GM23338 (cell line): Measurements from ENCODE around the gene GOLM1. TPM values are rescaled to one million over a fixed set of nuclear protein-coding genes. Genes with fewer than 3 reads are reported as not detected.

ENCODE experiments used
- ATAC-seq: fragments of 200-7000 bp; cut with Tn5 transposase; 3 replicates; pipeline ENCODE4 v1.9.1; 2020
- DNase-seq: peaks from one replicate; pipeline ENCODE4 v3.0.0-alpha.2; 2015; ENCODE audit warnings: low spot score
- H2AFZ ChIP-seq: fragments of 200-600 bp; sonication (generic); 2 replicates; pipeline ENCODE4 v1.8.0; 2016; ENCODE audit warnings: antibody characterized with exemption, mild to moderate bottlenecking, moderate library complexity
- H3F3A ChIP-seq: fragments of 200-600 bp; sonication (generic); replicated peaks from 2 replicates; pipeline ENCODE4 v1.8.0; 2017; ENCODE audit warnings: antibody characterized with exemption, mixed run types, low read depth
- H3K27ac ChIP-seq: fragments of 200-600 bp; sonication (generic); 2 replicates; pipeline ENCODE4 v1.6.1; 2016; ENCODE audit warnings: low read depth
- H3K27me3 ChIP-seq: fragments of 200-600 bp; sonication (generic); 2 replicates; pipeline ENCODE4 v1.8.0; 2016; ENCODE audit warnings: mild to moderate bottlenecking, mixed run types, moderate library complexity; ENCODE audit not compliant: insufficient read depth
- H3K36me3 ChIP-seq: fragments of 200-600 bp; sonication (generic); 2 replicates; pipeline ENCODE4 v1.8.0; 2016; ENCODE audit warnings: mild to moderate bottlenecking; ENCODE audit not compliant: insufficient read depth
- H3K4me1 ChIP-seq: fragments of 200-600 bp; sonication (generic); 2 replicates; pipeline ENCODE4 v1.8.0; 2016; ENCODE audit warnings: mild to moderate bottlenecking, moderate library complexity; ENCODE audit not compliant: insufficient read depth
- H3K4me2 ChIP-seq: fragments of 200-600 bp; sonication (generic); 2 replicates; pipeline ENCODE4 v1.7.1; 2017; ENCODE audit warnings: mixed run types
- H3K4me3 ChIP-seq: fragments of 200-600 bp; sonication (generic); 2 replicates; pipeline ENCODE4 v1.6.1; 2016; ENCODE audit warnings: mixed run types
- H3K79me2 ChIP-seq: fragments of 200-600 bp; sonication (generic); replicated peaks from 2 replicates; pipeline ENCODE4 v1.8.0; 2017; ENCODE audit warnings: mild to moderate bottlenecking; ENCODE audit not compliant: insufficient read depth
- H3K9me2 ChIP-seq: fragments of 200-600 bp; sonication (generic); 2 replicates; pipeline ENCODE4 v1.8.0; 2017; ENCODE audit not compliant: insufficient read depth
- H4K20me1 ChIP-seq: fragments of 200-600 bp; sonication (generic); replicated peaks from 2 replicates; pipeline ENCODE4 v1.8.0; 2017; ENCODE audit warnings: mild to moderate bottlenecking; ENCODE audit not compliant: insufficient read depth
- H3K27ac Mint-ChIP-seq: 2 replicates; pipeline ENCODE4 v1.8.0; 2020; ENCODE audit warnings: inconsistent platforms, mild to moderate bottlenecking, moderate library complexity, mixed read lengths
- H3K27me3 Mint-ChIP-seq: 3 replicates; pipeline ENCODE4 v1.8.0; 2022; ENCODE audit warnings: low read depth, mild to moderate bottlenecking, moderate library complexity, mixed read lengths, inconsistent platforms; ENCODE audit not compliant: insufficient read depth, poor library complexity
- H3K36me3 Mint-ChIP-seq: 3 replicates; pipeline ENCODE4 v1.8.0; 2021; ENCODE audit warnings: low read depth, mild to moderate bottlenecking, inconsistent platforms, moderate library complexity, mixed read lengths
- H3K4me1 Mint-ChIP-seq: 3 replicates; pipeline ENCODE4 v1.8.0; 2020; ENCODE audit warnings: mild to moderate bottlenecking, inconsistent platforms, mixed read lengths
- H3K4me3 Mint-ChIP-seq: 3 replicates; pipeline ENCODE4 v1.8.0; 2021; ENCODE audit warnings: moderate library complexity, mild to moderate bottlenecking, inconsistent platforms, mixed read lengths
- H3K9me3 Mint-ChIP-seq: 3 replicates; pipeline ENCODE4 v1.8.0; 2020; ENCODE audit warnings: moderate library complexity, mild to moderate bottlenecking, inconsistent platforms, mixed read lengths
- CREB1 ChIP-seq: fragments of 250-450 bp; sonication (Bioruptor Pico); IDR thresholded peaks from 2 replicates; pipeline ENCODE4 v1.5.0; 2020; ENCODE audit warnings: low read depth, mild to moderate bottlenecking, moderate library complexity
- EZH2 ChIP-seq: fragments of 200-600 bp; sonication (generic); IDR thresholded peaks from one replicate; pipeline ENCODE4 v1.8.0; 2017; ENCODE audit warnings: antibody characterized with exemption, mild to moderate bottlenecking, low read depth; ENCODE audit not compliant: unreplicated experiment
- EZH2phosphoT487 ChIP-seq: fragments of 200-600 bp; sonication (generic); IDR thresholded peaks from one replicate; pipeline ENCODE4 v1.8.1; 2018; ENCODE audit warnings: antibody characterized with exemption; ENCODE audit not compliant: unreplicated experiment
- JUNB ChIP-seq: IDR thresholded peaks from one replicate; pipeline ENCODE4 v1.6.1; 2016; ENCODE audit warnings: antibody characterized with exemption; ENCODE audit not compliant: unreplicated experiment
- POLR2AphosphoS5 ChIP-seq: IDR thresholded peaks from 2 replicates; pipeline ENCODE4 v1.6.1; 2016; ENCODE audit warnings: antibody characterized with exemption, low read depth
- STAT1 ChIP-seq: IDR thresholded peaks from one replicate; pipeline ENCODE4 v1.6.1; 2016; ENCODE audit warnings: antibody characterized with exemption; ENCODE audit not compliant: unreplicated experiment
- ZNF114 ChIP-seq: fragments of 250-450 bp; sonication (Bioruptor Pico); IDR thresholded peaks from 2 replicates; pipeline ENCODE4 v1.5.0; 2020; ENCODE audit warnings: mild to moderate bottlenecking, moderate library complexity
- ZNF331 ChIP-seq: fragments of 250-450 bp; sonication (Bioruptor Pico); IDR thresholded peaks from 2 replicates; pipeline ENCODE4 v1.5.0; 2020; ENCODE audit warnings: low read depth, mild to moderate bottlenecking, moderate library complexity
- polyA plus RNA-seq: library from polyadenylated mRNA; unstranded; fragments of >200 nt; fragmentation: Nextera tagmentation; extraction: Ambion mirVana; gene quantifications from 2 replicates; pipeline ENCODE4 v1.2.1, GENCODE V29; 2016
- total RNA-seq: library from RNA; depleted of rRNA; stranded (reverse); fragments of >200 nt; shearing (Covaris generic); gene quantifications from 2 replicates; pipeline ENCODE4 v1.2.3, GENCODE V29; 2014
- TF ChIP-seq, protein P1 (sequence below), 2 experiments: fragments of 200-600 bp in 1 of 2; sonication (generic) in 1 of 2; conservative IDR thresholded peaks; 2 replicates each; pipeline versions ENCODE4 v1.5.1 to v1.6.1; 2016 to 2017; ENCODE audit warnings: antibody characterized with exemption in 2 of 2, low read depth in 2 of 2, mild to moderate bottlenecking in 2 of 2, moderate library complexity in 1 of 2
- TF ChIP-seq, protein P2 (sequence below): fragments of 250-450 bp; sonication (Bioruptor Pico); IDR thresholded peaks from 2 replicates; pipeline ENCODE4 v1.5.0; 2020; ENCODE audit warnings: mild to moderate bottlenecking, moderate library complexity

The GOLM1 gene
- total and polyA plus RNA-seq, 2 experiments from 2014 or later: 58.3 to 92.4 TPM

DNA sequence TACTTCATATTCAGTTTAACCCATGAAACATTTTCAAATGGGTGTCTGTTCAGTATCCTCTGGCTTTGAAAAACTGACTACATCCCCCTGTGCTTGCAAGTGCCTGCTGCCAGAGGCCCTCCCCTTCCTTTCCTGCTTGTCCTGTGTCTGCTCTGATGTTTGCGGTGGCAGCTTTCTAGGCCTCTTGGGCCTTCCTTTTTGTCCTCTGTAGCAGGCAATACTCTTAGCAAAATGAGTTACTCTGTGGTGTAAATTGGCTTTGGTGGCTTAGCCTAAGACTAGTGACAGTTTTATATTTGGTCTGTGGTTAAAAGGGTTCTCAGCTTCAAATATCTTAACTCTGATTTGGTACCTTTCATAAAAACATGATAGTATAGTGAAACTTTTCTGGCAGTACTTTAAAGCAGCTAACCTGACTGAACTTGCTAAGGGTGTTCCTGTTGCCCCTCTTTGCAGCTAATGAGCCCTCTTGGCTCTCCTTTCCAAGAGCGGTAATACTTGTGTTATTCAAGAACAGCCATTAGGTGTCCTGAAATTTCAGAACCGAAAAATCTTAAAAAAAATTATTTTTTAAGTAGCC is 76.6 kb downstream of the GOLM1 start:
- H3K4me1 Mint-ChIP-seq: peaks cover 3% of the 10 kb centered on the region; the same call in 1 of the 3 replicates
- ATAC-seq (no peak), DNase-seq (no peak)
- Histone ChIP-seq H3K4me2 (no peak overlapping the region), H3K79me2 (no peaks in the 10 kb centered on the region), H3K4me1 (no peaks in the 10 kb centered on the region), H3K9me2 (no peaks in the 10 kb centered on the region), H2AFZ (no peak overlapping the region), H3K4me3 (no peak overlapping the region), H3K27me3 (no peaks in the 10 kb centered on the region), H3F3A (no peaks in the 10 kb centered on the region), H3K36me3 (peaks cover 22% of the 10 kb centered on the region), H3K27ac (no peak overlapping the region), H4K20me1 (no peaks in the 10 kb centered on the region; the same call in 1 of the 2 replicates)
- H3K27ac Mint-ChIP-seq: no peak overlapping the region
- TF ChIP-seq ZNF114 (CRISPR knock-in tag) (no peak), ZNF331 (CRISPR knock-in tag) (no peak), CREB1 (CRISPR knock-in tag) (no peak), EZH2 (no peak), JUNB (no peak), EZH2phosphoT487 (no peak), POLR2AphosphoS5 (no peak)
- TF ChIP-seq, protein P1, sequence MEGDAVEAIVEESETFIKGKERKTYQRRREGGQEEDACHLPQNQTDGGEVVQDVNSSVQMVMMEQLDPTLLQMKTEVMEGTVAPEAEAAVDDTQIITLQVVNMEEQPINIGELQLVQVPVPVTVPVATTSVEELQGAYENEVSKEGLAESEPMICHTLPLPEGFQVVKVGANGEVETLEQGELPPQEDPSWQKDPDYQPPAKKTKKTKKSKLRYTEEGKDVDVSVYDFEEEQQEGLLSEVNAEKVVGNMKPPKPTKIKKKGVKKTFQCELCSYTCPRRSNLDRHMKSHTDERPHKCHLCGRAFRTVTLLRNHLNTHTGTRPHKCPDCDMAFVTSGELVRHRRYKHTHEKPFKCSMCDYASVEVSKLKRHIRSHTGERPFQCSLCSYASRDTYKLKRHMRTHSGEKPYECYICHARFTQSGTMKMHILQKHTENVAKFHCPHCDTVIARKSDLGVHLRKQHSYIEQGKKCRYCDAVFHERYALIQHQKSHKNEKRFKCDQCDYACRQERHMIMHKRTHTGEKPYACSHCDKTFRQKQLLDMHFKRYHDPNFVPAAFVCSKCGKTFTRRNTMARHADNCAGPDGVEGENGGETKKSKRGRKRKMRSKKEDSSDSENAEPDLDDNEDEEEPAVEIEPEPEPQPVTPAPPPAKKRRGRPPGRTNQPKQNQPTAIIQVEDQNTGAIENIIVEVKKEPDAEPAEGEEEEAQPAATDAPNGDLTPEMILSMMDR (conservative IDR thresholded peaks at IDR 0.05; ENCODE audit: low read depth in 2 of 2): no peak
- peaks cover 66% of the 10 kb centered on the region for H3K36me3 Mint-ChIP-seq
- H3K27me3 Mint-ChIP-seq: no peaks in the 10 kb centered on the region
- no peak overlapping the region for H3K4me3 Mint-ChIP-seq
- no peaks in the 10 kb centered on the region; the same call in 2 of the 3 replicates for H3K9me3 Mint-ChIP-seq

DNA sequence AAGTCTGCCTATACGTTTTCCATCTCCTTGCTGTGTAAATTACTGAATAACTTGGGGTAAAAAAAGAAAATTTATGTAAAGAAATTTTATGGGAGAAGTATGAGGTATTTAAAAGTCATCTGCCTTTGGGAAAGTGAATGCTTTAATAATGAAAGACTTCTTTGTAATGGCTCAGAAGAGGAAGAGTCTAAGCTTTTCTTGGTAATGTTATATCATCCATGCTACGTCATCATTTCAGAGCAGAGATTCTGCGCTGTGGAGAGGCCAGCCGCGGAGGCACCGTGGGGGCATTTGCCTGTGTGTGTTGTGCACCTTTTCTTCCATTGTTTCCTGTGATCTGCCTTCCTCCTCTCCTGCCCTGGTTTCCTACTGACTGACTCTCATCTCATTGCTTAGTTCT is 78.2 kb downstream of the GOLM1 start:
- Histone ChIP-seq H2AFZ (no peak overlapping the region), H3K4me2 (no peak overlapping the region), H4K20me1 (no peaks in the 10 kb centered on the region; the same call in 1 of the 2 replicates), H3F3A (no peaks in the 10 kb centered on the region), H3K4me3 (no peak overlapping the region), H3K36me3 (peaks cover 36% of the 10 kb centered on the region), H3K27ac (no peak overlapping the region), H3K79me2 (no peaks in the 10 kb centered on the region), H3K9me2 (no peaks in the 10 kb centered on the region), H3K4me1 (no peaks in the 10 kb centered on the region), H3K27me3 (no peaks in the 10 kb centered on the region)
- Mint-ChIP-seq H3K4me1 (peaks cover 2% of the 10 kb centered on the region; the same call in 1 of the 3 replicates), H3K4me3 (no peak overlapping the region), H3K27me3 (no peaks in the 10 kb centered on the region), H3K9me3 (no peaks in the 10 kb centered on the region; the same call in 2 of the 3 replicates), H3K36me3 (peaks cover 66% of the 10 kb centered on the region), H3K27ac (no peak overlapping the region)
- DNase-seq: no peak
- no peak for ATAC-seq
- TF ChIP-seq JUNB (no peak), ZNF114 (CRISPR knock-in tag) (no peak), STAT1 (no peak), ZNF331 (CRISPR knock-in tag) (no peak)
- TF ChIP-seq, protein P2, sequence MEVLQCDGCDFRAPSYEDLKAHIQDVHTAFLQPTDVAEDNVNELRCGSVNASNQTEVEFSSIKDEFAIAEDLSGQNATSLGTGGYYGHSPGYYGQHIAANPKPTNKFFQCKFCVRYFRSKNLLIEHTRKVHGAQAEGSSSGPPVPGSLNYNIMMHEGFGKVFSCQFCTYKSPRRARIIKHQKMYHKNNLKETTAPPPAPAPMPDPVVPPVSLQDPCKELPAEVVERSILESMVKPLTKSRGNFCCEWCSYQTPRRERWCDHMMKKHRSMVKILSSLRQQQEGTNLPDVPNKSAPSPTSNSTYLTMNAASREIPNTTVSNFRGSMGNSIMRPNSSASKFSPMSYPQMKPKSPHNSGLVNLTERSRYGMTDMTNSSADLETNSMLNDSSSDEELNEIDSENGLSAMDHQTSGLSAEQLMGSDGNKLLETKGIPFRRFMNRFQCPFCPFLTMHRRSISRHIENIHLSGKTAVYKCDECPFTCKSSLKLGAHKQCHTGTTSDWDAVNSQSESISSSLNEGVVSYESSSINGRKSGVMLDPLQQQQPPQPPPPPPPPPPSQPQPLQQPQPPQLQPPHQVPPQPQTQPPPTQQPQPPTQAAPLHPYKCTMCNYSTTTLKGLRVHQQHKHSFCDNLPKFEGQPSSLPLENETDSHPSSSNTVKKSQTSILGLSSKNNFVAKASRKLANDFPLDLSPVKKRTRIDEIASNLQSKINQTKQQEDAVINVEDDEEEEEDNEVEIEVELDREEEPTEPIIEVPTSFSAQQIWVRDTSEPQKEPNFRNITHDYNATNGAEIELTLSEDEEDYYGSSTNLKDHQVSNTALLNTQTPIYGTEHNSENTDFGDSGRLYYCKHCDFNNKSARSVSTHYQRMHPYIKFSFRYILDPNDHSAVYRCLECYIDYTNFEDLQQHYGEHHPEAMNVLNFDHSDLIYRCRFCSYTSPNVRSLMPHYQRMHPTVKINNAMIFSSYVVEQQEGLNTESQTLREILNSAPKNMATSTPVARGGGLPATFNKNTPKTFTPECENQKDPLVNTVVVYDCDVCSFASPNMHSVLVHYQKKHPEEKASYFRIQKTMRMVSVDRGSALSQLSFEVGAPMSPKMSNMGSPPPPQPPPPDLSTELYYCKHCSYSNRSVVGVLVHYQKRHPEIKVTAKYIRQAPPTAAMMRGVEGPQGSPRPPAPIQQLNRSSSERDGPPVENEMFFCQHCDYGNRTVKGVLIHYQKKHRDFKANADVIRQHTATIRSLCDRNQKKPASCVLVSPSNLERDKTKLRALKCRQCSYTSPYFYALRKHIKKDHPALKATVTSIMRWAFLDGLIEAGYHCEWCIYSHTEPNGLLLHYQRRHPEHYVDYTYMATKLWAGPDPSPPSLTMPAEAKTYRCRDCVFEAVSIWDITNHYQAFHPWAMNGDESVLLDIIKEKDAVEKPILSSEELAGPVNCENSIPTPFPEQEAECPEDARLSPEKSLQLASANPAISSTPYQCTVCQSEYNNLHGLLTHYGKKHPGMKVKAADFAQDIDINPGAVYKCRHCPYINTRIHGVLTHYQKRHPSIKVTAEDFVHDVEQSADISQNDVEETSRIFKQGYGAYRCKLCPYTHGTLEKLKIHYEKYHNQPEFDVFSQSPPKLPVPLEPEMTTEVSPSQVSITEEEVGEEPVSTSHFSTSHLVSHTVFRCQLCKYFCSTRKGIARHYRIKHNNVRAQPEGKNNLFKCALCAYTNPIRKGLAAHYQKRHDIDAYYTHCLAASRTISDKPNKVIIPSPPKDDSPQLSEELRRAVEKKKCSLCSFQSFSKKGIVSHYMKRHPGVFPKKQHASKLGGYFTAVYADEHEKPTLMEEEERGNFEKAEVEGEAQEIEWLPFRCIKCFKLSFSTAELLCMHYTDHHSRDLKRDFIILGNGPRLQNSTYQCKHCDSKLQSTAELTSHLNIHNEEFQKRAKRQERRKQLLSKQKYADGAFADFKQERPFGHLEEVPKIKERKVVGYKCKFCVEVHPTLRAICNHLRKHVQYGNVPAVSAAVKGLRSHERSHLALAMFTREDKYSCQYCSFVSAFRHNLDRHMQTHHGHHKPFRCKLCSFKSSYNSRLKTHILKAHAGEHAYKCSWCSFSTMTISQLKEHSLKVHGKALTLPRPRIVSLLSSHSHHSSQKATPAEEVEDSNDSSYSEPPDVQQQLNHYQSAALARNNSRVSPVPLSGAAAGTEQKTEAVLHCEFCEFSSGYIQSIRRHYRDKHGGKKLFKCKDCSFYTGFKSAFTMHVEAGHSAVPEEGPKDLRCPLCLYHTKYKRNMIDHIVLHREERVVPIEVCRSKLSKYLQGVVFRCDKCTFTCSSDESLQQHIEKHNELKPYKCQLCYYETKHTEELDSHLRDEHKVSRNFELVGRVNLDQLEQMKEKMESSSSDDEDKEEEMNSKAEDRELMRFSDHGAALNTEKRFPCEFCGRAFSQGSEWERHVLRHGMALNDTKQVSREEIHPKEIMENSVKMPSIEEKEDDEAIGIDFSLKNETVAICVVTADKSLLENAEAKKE (CRISPR knock-in tag): no peak
- TF ChIP-seq, protein P1 (conservative IDR thresholded peaks at IDR 0.05; ENCODE audit: low read depth in 2 of 2): no peak
